Stimulated activated CD4-positive, alpha-beta T cell treated with anti-CD3 and anti-CD28 coated beads, TNF-alpha, amount 100 ng/mL, for 48 hours (primary cell): ENCODE results near the gene PTPMT1.
A peak's percentile ranks its signal among the peaks of the same experiment; 100 is the strongest.

Experiments
- DNase-seq, 3 donors: peaks; one replicate each; pipeline ENCODE4 v3.0.0-alpha.2; 2020; ENCODE audit warnings: low read depth in 3 of 3

PTPMT1 gene

GRCh38 chr11:47578524-47579494 lies 13.4 kb downstream of the PTPMT1 start, which contains the start of the genes KBTBD4 and NDUFS3:
KBTBD4 (minus strand) TSS chr11:47578970; CDS start chr11:47578951, 19 bp downstream.
NDUFS3 (plus strand) TSS chr11:47579074; CDS start chr11:47579092, 18 bp downstream.
- DNase-seq: peak; percentile 81 to 84 (median 83)

DNA sequence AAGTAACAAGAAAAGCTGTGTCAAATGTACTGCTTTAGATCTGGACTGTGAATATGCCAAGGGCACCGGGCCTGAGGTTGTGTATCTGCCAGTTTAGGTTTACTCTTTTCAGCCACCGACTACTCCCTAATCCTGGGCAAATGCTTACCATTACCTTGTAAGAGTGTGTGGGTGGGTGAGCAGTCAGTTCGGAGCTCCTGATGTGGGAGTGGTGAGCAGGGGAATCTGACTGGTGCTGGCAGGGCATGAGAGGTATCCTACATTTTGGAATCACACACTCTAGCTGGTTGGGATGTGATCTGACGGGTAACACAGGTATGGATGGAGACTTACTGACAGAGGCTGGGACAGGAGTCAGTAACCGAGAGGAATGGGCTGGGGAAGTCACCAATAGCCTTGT lies 18.4 kb downstream of the PTPMT1 start:
- DNase-seq: no peak

- DNase-seq: no peak
Observed at GRCh38 chr11:47586098-47586855, 20.9 kb downstream of the PTPMT1 start, which contains the start of gene FAM180B. FAM180B (plus strand) TSS chr11:47586678; CDS start chr11:47586769, 91 bp downstream.

- DNase-seq: no peak
Observed at GRCh38 chr11:47587039-47587716, 21.8 kb downstream of the PTPMT1 start.

DNA sequence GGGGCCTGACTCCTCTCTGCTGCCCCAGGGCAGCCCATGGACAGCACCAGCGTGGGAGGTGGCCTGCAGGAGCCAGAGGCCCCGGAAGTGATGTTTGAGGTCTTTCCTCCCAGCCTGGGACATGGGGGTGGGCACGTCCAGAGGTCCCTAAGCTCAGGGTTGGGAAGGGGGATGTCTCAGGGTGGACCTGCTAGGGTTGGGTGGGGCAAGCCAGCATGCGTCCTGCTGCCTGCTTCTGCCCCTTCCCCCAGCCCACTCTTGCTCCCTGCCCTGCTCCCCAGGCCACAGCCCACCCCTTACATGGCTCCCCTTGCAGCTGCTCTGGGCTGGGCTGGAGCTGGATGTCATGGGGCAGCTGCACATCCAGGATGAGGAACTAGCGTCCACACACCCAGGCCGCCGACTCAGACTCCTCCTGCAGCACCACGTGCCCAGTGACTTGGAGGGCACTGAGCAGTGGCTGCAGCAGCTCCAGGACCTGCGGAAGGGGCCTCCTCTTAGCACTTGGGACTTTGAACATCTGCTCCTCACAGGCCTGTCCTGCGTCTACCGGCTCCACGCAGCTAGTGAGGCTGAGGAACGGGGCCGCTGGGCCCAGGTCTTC lies 22.4 kb downstream of the PTPMT1 start:
- no peak for DNase-seq

- no peak for DNase-seq
Observed at GRCh38 chr11:47589118-47589517, 23.7 kb downstream of the PTPMT1 start.

DNA sequence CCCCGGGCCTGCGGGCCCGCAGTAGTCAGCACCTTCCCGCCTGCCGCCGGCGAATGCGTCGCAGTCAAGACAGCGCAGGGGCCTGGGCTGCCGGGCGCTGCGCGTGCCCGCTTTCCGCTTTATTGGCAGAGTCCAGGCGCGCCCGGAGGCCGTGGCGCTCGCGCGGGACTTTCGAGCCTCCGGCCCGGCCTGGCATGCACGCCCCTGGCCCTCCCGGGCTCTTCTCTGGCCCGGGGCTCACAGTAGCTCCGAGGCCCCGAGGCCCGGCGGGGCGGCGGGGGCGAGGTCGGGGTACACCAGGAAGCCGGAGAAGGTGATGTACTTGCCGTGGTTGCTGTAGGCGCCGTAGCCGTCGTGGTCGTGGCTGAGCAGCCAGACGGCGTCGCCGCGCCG lies 24.2 kb downstream of the PTPMT1 start:
- DNase-seq: no peak

GRCh38 chr11:47589977-47590861 lies 24.8 kb downstream of the PTPMT1 start:
- no peak for DNase-seq

GRCh38 chr11:47591764-47592163 lies 26.4 kb downstream of the PTPMT1 start:
- DNase-seq: no peak

GRCh38 chr11:47592251-47592650 lies 26.9 kb downstream of the PTPMT1 start:
- no peak for DNase-seq

- no peak for DNase-seq
Observed at GRCh38 chr11:47592970-47593369, 27.6 kb downstream of the PTPMT1 start.

GRCh38 chr11:47593492-47593933 lies 28.1 kb downstream of the PTPMT1 start:
- no peak for DNase-seq

DNA sequence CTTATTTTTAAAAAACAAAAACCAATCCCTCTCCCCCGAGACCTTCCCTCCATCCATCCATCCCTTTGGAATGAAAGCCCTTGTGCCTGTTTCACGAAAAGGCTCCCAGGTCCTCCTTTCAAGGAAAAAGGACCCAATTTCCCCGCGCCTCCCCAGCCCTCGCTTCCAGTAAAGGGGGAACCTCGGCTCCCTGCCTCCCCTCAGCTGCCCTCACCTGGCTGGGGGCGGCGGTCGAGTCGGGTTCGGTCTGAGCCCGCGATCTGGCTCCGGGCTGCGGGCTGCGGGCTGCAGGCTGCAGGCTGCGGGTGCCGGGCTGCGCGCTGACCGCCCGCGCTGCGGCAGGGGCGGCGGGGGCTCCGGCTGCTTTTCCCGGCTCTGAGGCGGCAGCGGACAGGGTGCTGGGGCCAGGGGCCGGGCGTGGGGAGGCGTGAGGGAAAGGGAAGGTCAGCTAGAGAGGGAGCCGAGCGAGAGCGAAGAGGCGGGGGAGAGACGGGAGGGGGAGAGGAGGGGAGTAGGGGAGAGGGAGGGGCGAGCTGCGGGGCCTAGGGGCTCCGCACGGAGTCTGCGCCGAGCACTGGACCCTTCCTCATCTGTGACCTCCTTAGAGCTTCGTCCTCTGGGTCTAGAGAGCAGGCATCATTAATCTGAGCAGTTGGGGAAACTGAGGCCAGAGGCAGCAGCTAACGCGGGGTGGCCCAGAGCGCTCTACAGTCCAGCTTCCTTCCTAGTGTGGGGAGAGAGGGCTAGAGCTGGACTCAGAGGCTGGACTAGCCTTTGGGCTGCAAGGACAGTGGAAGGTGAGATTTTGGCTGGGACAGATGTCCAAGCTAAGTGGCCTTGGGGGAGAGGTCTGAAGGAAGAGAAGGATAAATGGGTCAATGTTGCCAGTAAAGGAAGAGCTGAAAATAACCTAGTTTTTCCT lies 28.8 kb downstream of the PTPMT1 start, which contains the start of gene C1QTNF4:
Gene C1QTNF4, minus strand, starts transcription at position 478 of the 922 bp plus-strand sequence. CDS start 3,601 bp downstream, outside the sequence.
- no peak for DNase-seq

DNA sequence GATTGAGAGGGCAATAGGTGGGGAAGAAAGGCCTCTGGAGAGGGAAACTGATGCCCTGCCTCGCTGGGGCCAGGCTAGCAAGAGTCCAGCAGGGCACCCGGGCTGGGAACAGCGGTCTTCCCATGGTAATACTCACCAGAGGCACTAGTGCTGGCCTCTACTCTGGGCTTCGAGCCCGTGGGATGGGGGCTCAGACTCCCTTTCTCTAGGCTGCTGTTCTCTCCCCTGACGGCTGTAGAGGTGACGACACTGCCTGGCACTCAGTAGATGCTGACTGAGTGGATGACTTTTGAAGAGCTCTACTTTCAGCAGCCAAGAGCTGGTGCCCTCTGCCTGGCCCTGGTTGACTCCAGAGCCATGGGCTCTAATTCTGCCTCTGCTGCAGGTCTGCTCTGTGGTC lies 29.6 kb downstream of the PTPMT1 start:
- no peak for DNase-seq

GRCh38 chr11:47595967-47596366 lies 30.6 kb downstream of the PTPMT1 start:
- DNase-seq: no peak

DNA sequence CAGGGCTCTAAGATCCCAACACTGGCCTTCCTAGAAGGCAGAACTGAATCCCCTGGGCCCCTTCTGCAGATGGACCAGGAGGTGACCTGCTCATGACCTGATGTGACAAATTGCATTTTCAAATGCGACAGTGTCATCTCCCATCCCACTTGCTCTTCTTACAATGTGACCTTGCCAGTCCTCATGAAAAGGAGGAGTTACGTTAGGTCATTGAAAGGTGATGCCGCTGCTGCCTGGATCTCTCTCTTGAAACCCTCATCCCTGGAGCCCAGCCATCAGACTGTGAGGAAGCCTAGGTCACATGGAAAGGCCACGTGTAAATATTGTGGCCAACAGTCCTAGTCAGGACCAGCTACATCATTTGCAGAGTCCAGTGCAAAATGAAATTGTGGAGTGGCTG lies 34.5 kb downstream of the PTPMT1 start:
- DNase-seq: no peak

DNA sequence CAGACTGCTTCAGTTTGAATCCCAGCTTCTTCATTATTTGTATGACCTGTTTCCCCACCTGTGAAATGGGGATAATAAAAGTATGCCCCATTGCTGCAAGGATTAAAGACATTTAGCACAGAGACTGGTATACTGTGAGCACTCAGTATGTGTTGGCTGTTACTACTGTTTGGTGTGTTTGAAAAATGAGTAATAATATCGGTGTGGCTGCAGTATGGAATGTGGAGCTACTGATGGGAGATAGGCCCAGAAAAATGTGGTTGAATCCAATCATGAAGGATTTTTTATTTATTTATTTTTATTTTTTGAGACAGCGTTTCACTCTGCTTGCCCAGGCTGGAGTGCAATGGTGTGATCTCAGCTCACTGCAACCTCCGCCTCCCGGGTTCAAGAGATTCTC lies 37.9 kb downstream of the PTPMT1 start:
- DNase-seq: no peak

- no peak for DNase-seq
Observed at GRCh38 chr11:47605921-47606320, 40.5 kb downstream of the PTPMT1 start.

GRCh38 chr11:47606731-47607130 lies 41.3 kb downstream of the PTPMT1 start:
- no peak for DNase-seq
